ENCODE results near the gene SNRPE. TPM values are rescaled to one million over a fixed set of nuclear protein-coding genes. Genes with fewer than 3 reads are reported as not detected.

The SNRPE gene
- total RNA-seq, 1 experiment from 2014 or later = 288 TPM

DNA sequence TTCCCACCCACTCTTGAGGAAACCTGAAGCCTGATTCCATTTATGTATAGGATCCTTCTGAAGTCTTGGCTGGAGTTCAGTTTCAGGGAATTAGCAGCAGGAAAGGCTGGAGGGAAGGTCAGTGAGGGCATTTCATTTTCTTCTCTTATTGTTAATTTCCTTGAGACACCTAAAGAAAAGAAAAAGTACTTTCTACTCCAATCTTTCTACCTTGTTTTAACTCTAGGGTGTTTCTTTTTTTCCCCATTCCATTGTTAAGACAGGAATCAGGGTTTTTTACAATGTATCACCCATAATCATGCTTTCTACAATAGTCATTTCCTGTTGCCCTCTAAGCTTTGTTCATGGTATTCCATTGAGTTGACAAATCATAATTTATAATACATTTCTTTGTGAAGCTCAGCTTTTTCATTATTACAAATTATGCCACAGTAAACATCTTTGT, 27.4 kb downstream of the SNRPE start:
- POLR2A ChIA-PET = no interaction called here
- H3K27me3 ChIP-seq (ENCODE audit: insufficient read depth, low read length) = no peaks in the 10 kb centered on the region
- peaks cover 17 to 26% of the 10 kb centered on the region in 2 experiments for H3K4me1 ChIP-seq (ENCODE audit: control insufficient read depth in 1 of 2, insufficient read depth in 2 of 2, low read length in 2 of 2)
- H2AFZ ChIP-seq (ENCODE audit: low read depth, low read length, poor library complexity, severe bottlenecking) = peak overlapping the region; percentile 72
- CTCF ChIA-PET = interaction anchor here (1.1 to 1.5 kb wide), 2 partner anchors 18 to 240 kb away, joined by 3 to 5 read pairs; no protein-coding TSS in a partner anchor
- H3K4me2 ChIP-seq (ENCODE audit: low read length) = peak overlapping the region; percentile 79
- RAD21 ChIA-PET (ENCODE audit: low non-redundant PET in 1 of 2, low total read pairs in 2 of 2, uncharacterized antibody in 2 of 2, unreplicated experiment in 2 of 2) = interaction anchor here in 1 of 2 experiments (0.6 kb wide), 1 partner anchor 224 kb away, joined by 3 read pairs; no protein-coding TSS in a partner anchor
- peak; percentile 73 for ATAC-seq
- peak overlapping the region; percentile 34 for H3K9ac ChIP-seq (ENCODE audit: low read length)
- H3K27ac ChIP-seq (ENCODE audit: low read depth, low read length) = peak overlapping the region; percentile 71
- H3K79me2 ChIP-seq (ENCODE audit: insufficient read depth, low read length) = no peaks in the 10 kb centered on the region
- no TSS peak for BruUV-seq (replicated peaks)
- DNase-seq (ENCODE audit: low read depth, low spot score) = peak; percentile 36
- H3K4me3 ChIP-seq (replicated peaks in 1 of 2; ENCODE audit: low read depth in 1 of 2, low read length in 2 of 2) = peak overlapping the region in 1 of 2 experiments; percentile 39; a peak in 1 of 4 replicates
- no peaks in the 10 kb centered on the region for H4K20me1 ChIP-seq (ENCODE audit: insufficient read depth)
- no peaks in the 10 kb centered on the region for H3K36me3 ChIP-seq (ENCODE audit: control insufficient read depth in 1 of 2, insufficient read depth in 2 of 2, low read length in 2 of 2)
- TF ChIP-seq EGR1 (IDR thresholded peaks at IDR 0.05; ENCODE audit: low read depth) = peak; percentile 48; the same call in 1 of the 2 replicates
- TF ChIP-seq TCF7L2 (IDR thresholded peaks at IDR 0.05; ENCODE audit: borderline replicate concordance, extremely low read depth, insufficient read depth, insufficient read length) = no peak
- TF ChIP-seq JUND (IDR thresholded peaks at IDR 0.05) = peak; percentile 83
- no peak for TF ChIP-seq POLR2A (IDR thresholded peaks at IDR 0.05; ENCODE audit: borderline replicate concordance, extremely low read depth, insufficient read depth, insufficient read length)
- peak; percentile 46; the same call in 1 of the 2 replicates for TF ChIP-seq CEBPB (IDR thresholded peaks at IDR 0.05; ENCODE audit: low read depth)
- no peak; the same call in 1 of the 2 replicates for TF ChIP-seq ELF1 (IDR thresholded peaks at IDR 0.05; ENCODE audit: borderline replicate concordance, low read depth)
- TF ChIP-seq, protein P1, sequence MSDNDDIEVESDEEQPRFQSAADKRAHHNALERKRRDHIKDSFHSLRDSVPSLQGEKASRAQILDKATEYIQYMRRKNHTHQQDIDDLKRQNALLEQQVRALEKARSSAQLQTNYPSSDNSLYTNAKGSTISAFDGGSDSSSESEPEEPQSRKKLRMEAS (IDR thresholded peaks at IDR 0.05) = peak; percentile 32; the same call in 1 of the 2 replicates
- no peak for TF ChIP-seq YY1 (IDR thresholded peaks at IDR 0.05; ENCODE audit: extremely low read depth, insufficient replicate concordance, low read depth, low read length)
- TF ChIP-seq, protein P2, sequence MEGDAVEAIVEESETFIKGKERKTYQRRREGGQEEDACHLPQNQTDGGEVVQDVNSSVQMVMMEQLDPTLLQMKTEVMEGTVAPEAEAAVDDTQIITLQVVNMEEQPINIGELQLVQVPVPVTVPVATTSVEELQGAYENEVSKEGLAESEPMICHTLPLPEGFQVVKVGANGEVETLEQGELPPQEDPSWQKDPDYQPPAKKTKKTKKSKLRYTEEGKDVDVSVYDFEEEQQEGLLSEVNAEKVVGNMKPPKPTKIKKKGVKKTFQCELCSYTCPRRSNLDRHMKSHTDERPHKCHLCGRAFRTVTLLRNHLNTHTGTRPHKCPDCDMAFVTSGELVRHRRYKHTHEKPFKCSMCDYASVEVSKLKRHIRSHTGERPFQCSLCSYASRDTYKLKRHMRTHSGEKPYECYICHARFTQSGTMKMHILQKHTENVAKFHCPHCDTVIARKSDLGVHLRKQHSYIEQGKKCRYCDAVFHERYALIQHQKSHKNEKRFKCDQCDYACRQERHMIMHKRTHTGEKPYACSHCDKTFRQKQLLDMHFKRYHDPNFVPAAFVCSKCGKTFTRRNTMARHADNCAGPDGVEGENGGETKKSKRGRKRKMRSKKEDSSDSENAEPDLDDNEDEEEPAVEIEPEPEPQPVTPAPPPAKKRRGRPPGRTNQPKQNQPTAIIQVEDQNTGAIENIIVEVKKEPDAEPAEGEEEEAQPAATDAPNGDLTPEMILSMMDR (IDR thresholded peaks at IDR 0.05 in 2 of 3, conservative IDR thresholded peaks at IDR 0.05 in 1 of 3; ENCODE audit: borderline replicate concordance in 1 of 3, insufficient read depth in 1 of 3, low read depth in 2 of 3, low read length in 2 of 3) = no peak
- peak; percentile 34; the same call in 1 of the 2 replicates for TF ChIP-seq SIN3A (IDR thresholded peaks at IDR 0.05; ENCODE audit: low read depth)
- no peak for TF ChIP-seq SRF (IDR thresholded peaks at IDR 0.05; ENCODE audit: low read depth)
- peak; percentile 77 for TF ChIP-seq SP1 (IDR thresholded peaks at IDR 0.05; ENCODE audit: low read depth)
- no peak for TF ChIP-seq POLR2AphosphoS5 (IDR thresholded peaks at IDR 0.05; ENCODE audit: low read depth, low read length)
- peak; percentile 84 for TF ChIP-seq FOSL1 (IDR thresholded peaks at IDR 0.05; ENCODE audit: low read depth)
- TF ChIP-seq, protein P3, sequence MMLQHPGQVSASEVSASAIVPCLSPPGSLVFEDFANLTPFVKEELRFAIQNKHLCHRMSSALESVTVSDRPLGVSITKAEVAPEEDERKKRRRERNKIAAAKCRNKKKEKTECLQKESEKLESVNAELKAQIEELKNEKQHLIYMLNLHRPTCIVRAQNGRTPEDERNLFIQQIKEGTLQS (IDR thresholded peaks at IDR 0.05) = no peak; the same call in 1 of the 2 replicates
- TF ChIP-seq CBX3 (IDR thresholded peaks at IDR 0.05; ENCODE audit: low read depth) = 0 out of 2 replicates have a peak, but pooled peaks have one; percentile 45
- TF ChIP-seq EZH2phosphoT487 (IDR thresholded peaks at IDR 0.05; ENCODE audit: borderline replicate concordance) = no peak
- peaks cover 0 to 5% of the 10 kb centered on the region in 2 experiments; a peak in 1 of 4 replicates for H3K9me3 ChIP-seq (ENCODE audit: control insufficient read depth in 1 of 2, insufficient read depth in 1 of 2, low read depth in 1 of 2, low read length in 2 of 2)
- H3K9me2 ChIP-seq (ENCODE audit: insufficient read depth) = no peaks in the 10 kb centered on the region
- intact Hi-C loops (cut with micrococcal nuclease) = no loop called here
